K562 (cell line): ENCODE measurements around the gene NPIPA7.
"Not testable (repeated sequence)": the region's sequence is repeated elsewhere in the genome, so short reads cannot be mapped to it uniquely, and the experiment has no call there.

Experiments used
- KLF1 ChIP-seq: fragments of 450-650 bp; IDR thresholded peaks from 2 replicates; pipeline ENCODE4 v1.6.1; 2016; ENCODE audit warnings: missing genetic modification characterization, missing compliant biosample characterization
- TF ChIP-seq, protein P1 (sequence below), 3 experiments: IDR thresholded peaks in 2 of 3; conservative IDR thresholded peaks in 1 of 3; 2 replicates each; pipeline ENCODE4 v1.5.1; 2011 to 2012; ENCODE audit warnings: low read length in 3 of 3, mild to moderate bottlenecking in 3 of 3, control low read depth in 2 of 3, improper control_type of control experiment in 1 of 3, inconsistent platforms in 1 of 3, low read depth in 1 of 3, mixed read lengths in 1 of 3, moderate library complexity in 1 of 3; ENCODE audit not compliant: insufficient read depth in 2 of 3

- not testable (repeated sequence) for TF ChIP-seq KLF1 (tag)
- TF ChIP-seq, protein P1, sequence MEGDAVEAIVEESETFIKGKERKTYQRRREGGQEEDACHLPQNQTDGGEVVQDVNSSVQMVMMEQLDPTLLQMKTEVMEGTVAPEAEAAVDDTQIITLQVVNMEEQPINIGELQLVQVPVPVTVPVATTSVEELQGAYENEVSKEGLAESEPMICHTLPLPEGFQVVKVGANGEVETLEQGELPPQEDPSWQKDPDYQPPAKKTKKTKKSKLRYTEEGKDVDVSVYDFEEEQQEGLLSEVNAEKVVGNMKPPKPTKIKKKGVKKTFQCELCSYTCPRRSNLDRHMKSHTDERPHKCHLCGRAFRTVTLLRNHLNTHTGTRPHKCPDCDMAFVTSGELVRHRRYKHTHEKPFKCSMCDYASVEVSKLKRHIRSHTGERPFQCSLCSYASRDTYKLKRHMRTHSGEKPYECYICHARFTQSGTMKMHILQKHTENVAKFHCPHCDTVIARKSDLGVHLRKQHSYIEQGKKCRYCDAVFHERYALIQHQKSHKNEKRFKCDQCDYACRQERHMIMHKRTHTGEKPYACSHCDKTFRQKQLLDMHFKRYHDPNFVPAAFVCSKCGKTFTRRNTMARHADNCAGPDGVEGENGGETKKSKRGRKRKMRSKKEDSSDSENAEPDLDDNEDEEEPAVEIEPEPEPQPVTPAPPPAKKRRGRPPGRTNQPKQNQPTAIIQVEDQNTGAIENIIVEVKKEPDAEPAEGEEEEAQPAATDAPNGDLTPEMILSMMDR (IDR thresholded peaks at IDR 0.05 in 2 of 3, conservative IDR thresholded peaks at IDR 0.05 in 1 of 3; ENCODE audit: insufficient read depth in 2 of 3, low read depth in 1 of 3, low read length in 3 of 3), result not testable (repeated sequence)
These were observed 14.2 kb upstream of the NPIPA7 start for GRCh38 chr16:16364701-16365100.
